ENCODE data around the gene ZNF879.

ZNF879 gene

GRCh38 chr5:179054876-179055275 is 31.3 kb downstream of the ZNF879 start:
- no peak for TF ChIP-seq CTCF (IDR thresholded peaks at IDR 0.05; ENCODE audit: extremely low read depth, insufficient read depth, missing control alignments)
- DNase-seq (ENCODE audit: low spot score) = no peak
- in situ Hi-C loops (cut with MboI; ENCODE audit: low pct_unique_long_range_greater_than_20kb, low sequenced_read_pairs, unreplicated experiment) = no loop called here

GRCh38 chr5:179055436-179055835 is 31.8 kb downstream of the ZNF879 start:
- no peak for DNase-seq (ENCODE audit: low spot score)
- in situ Hi-C loops (cut with MboI; ENCODE audit: low pct_unique_long_range_greater_than_20kb, low sequenced_read_pairs, unreplicated experiment) = no loop called here
- TF ChIP-seq CTCF (IDR thresholded peaks at IDR 0.05; ENCODE audit: extremely low read depth, insufficient read depth, missing control alignments) = no peak

GRCh38 chr5:179055841-179056240 is 32.2 kb downstream of the ZNF879 start:
- no peak for TF ChIP-seq CTCF (IDR thresholded peaks at IDR 0.05; ENCODE audit: extremely low read depth, insufficient read depth, missing control alignments)
- in situ Hi-C loops (cut with MboI; ENCODE audit: low pct_unique_long_range_greater_than_20kb, low sequenced_read_pairs, unreplicated experiment) = no loop called here
- DNase-seq (ENCODE audit: low spot score) = no peak

- in situ Hi-C loops (cut with MboI; ENCODE audit: low pct_unique_long_range_greater_than_20kb, low sequenced_read_pairs, unreplicated experiment) = no loop called here
- TF ChIP-seq CTCF (IDR thresholded peaks at IDR 0.05; ENCODE audit: extremely low read depth, insufficient read depth, missing control alignments) = no peak
- DNase-seq (ENCODE audit: low spot score) = peak; percentile 46
These were observed 36.8 kb downstream of the ZNF879 start, which contains the start of gene ZNF354C for GRCh38 chr5:179060116-179061008. TSS of gene ZNF354C (plus strand) at chr5:179060373. CDS start at chr5:179062069, 1,696 bp downstream.

- in situ Hi-C loops (cut with MboI; ENCODE audit: low pct_unique_long_range_greater_than_20kb, low sequenced_read_pairs, unreplicated experiment) = no loop called here
- no peak for DNase-seq (ENCODE audit: low spot score)
- TF ChIP-seq CTCF (IDR thresholded peaks at IDR 0.05; ENCODE audit: extremely low read depth, insufficient read depth, missing control alignments) = no peak
These were observed 37.4 kb downstream of the ZNF879 start for GRCh38 chr5:179061025-179061424.

GRCh38 chr5:179065703-179066102 is 42.1 kb downstream of the ZNF879 start:
- DNase-seq (ENCODE audit: low spot score) = no peak
- TF ChIP-seq CTCF (IDR thresholded peaks at IDR 0.05; ENCODE audit: extremely low read depth, insufficient read depth, missing control alignments) = no peak
- in situ Hi-C loops (cut with MboI; ENCODE audit: low pct_unique_long_range_greater_than_20kb, low sequenced_read_pairs, unreplicated experiment) = no loop called here

Measured in GM13977 (cell line).